GM13976 (cell line): ENCODE data around the gene RPS3A.

Experiments used
- DNase-seq: peaks from one replicate; pipeline ENCODE4 v3.0.0; 2012; ENCODE audit warnings: low spot score
- CTCF ChIP-seq: IDR thresholded peaks from 2 replicates; pipeline ENCODE4 v1.5.1; 2012; ENCODE audit warnings: borderline replicate concordance, mild to moderate bottlenecking; ENCODE audit not compliant: insufficient read depth; ENCODE audit errors: extremely low read depth, missing control alignments, control extremely low read depth
- in situ Hi-C: fragments of 300-500 bp; cut with MboI; formaldehyde crosslinking; loops from one replicate; pipeline ENCODE4 v1.12.0; 2022; ENCODE audit warnings: low sequenced_read_pairs, mixed read lengths, inconsistent platforms; ENCODE audit not compliant: unreplicated experiment

The RPS3A gene

DNA sequence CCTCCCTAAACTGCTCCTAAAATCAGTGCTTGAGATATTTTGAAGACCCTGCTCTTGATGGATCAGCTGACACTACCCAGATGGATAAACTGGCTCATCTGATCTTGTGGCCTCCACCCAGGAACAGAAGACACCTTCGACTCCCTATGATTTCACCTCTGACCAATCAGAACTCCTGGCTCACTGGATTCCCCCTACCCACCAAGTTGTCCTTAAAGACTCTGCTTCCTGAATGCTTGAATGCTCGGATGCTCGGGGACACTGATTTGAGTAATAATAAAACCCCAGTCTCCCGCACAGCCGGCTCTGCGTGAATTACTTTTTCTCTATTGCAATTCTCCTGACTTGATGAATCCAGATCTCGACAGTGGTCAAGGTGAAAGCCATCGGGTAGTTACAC lies 12.0 kb upstream of the RPS3A start:
- no peak for DNase-seq
- TF ChIP-seq CTCF, result no peak
- in situ Hi-C loops, result no loop called here

DNA sequence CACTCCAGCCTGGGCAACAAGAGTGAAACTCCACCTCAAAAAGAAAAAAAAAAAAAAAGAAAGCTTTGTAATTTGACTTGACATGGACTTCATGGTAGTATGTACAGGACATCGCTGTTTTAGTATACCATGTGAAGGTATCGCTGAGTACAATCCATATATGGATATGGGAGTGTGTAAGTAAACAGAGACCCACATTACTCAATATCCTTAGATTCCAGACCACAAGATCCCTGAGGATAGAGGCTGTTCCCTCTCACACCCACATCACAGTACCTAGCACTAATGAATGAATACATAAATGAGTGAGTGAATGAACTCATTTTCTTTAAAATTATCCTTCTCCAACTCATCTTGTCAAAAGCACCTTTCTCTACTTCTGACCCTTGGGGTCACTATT lies 8.4 kb upstream of the RPS3A start:
- DNase-seq, result no peak
- no peak for TF ChIP-seq CTCF
- in situ Hi-C loops, result no loop called here

- no peak for DNase-seq
- in situ Hi-C loops, result no loop called here
These were observed 6.9 kb upstream of the RPS3A start for GRCh38 chr4:151092488-151092887.

GRCh38 chr4:151093203-151093602 lies 6.2 kb upstream of the RPS3A start:
- TF ChIP-seq CTCF, result no peak
- no peak for DNase-seq
- in situ Hi-C loops, result no loop called here

More at GRCh38 chr4:151092488-151092887, 6.9 kb upstream of the RPS3A start:
- TF ChIP-seq CTCF, result no peak

DNA sequence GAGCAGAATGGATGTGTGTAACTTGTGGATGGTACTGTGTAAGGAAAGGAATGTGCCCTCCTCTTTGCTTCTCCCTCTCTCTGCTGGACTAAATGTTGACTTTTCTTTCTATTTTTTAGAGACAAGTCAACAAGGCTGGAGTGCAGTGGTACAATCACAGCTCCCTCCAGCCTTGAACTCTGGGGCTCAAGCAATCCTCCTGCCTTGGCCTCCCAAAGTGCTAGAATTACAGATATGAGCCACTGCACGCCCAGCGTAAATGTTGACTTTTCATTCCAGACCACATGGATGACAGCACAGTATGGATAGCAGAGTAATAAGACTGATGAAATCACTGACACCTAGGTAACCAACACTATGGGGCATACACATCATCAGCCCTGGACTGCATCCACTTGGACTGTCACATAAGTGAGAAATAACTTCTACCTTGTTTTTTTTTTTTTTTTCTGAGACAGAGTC lies 5.1 kb upstream of the RPS3A start:
- DNase-seq, result no peak
- in situ Hi-C loops, result no loop called here
- no peak for TF ChIP-seq CTCF

- no peak for DNase-seq
- TF ChIP-seq CTCF, result no peak
- in situ Hi-C loops, result no loop called here
These were observed 4.3 kb upstream of the RPS3A start for GRCh38 chr4:151095142-151095541.

DNA sequence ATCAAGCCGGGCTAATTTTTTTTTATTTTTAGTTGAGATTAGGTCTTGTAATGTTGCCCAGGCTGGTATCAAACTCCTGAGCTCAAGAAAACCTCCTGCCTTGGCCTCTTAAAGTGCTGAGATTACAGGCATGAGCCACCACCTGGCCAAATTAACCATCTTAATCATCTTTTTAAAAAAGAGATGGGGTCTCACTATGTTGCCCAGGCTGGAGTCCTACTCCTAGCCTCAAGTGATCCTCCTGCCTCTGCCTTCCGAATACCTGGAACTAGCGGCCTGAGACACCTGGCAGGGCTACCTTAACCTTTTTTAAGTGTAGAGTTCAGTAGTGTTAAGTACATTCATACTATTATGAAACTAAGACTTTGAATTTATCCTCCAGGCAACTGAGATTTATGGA lies 1.7 kb upstream of the RPS3A start:
- no peak for TF ChIP-seq CTCF
- DNase-seq, result no peak
- in situ Hi-C loops, result no loop called here
